ENCODE data around the gene ZDHHC11. TPM values are rescaled to one million over a fixed set of nuclear protein-coding genes. Genes with fewer than 3 reads are reported as not detected.

ZDHHC11 gene
- total RNA-seq, 4 donors from 2014 or later: 1.1 to 7.0 (median 3.3) TPM

DNA sequence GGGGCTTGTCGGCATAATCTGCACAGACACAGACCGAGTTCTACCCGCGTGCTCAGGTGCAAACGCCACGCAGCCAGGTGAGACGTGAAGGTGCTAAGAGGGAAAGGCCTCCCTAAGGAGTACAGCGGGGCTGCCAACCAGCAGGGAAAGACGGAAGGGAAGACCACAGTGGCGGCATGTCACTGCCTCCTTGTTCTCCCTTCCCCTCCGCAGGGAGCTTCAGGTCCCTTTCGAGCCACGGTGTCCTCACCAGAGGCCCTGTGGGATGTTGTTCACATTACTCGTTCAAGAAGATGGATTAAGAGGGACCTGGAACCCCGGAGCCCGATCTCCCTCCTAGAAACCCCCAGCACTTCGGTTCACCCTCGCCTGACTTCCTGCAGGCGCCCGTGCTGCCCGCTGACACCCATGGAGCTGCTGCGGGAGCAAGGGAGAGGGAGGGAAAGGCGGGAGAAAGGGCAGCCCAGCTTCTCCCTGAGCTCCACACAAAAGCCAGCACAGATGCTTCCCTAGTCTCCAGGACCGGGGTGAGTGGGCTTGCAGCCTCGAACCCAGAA is 41.1 kb upstream of the ZDHHC11 start:
- intact Hi-C loops (cut with DNase I): no loop called here
- Histone ChIP-seq H3K4me3 (peak overlapping the region; percentile 64 to 92 (median 83)), H3K9me3 (no peaks in the 10 kb centered on the region), H3K27ac (peak overlapping the region; percentile 77 to 97 (median 92)), H3K36me3 (peaks cover 0 to 46% (median 13%) of the 10 kb centered on the region in 3 donors), H3K27me3 (no peaks in the 10 kb centered on the region), H3K4me1 (peaks cover 17 to 33% (median 20%) of the 10 kb centered on the region in 3 donors)
- no peak for DNase-seq
- 15% methylated on average over 19 of the region's 25 CpGs; no CpG with 5 or more reads in 1 of the 2 donors for WGBS, 2 donors
- no peak for TF ChIP-seq POLR2A (IDR thresholded peaks at IDR 0.05)

DNA sequence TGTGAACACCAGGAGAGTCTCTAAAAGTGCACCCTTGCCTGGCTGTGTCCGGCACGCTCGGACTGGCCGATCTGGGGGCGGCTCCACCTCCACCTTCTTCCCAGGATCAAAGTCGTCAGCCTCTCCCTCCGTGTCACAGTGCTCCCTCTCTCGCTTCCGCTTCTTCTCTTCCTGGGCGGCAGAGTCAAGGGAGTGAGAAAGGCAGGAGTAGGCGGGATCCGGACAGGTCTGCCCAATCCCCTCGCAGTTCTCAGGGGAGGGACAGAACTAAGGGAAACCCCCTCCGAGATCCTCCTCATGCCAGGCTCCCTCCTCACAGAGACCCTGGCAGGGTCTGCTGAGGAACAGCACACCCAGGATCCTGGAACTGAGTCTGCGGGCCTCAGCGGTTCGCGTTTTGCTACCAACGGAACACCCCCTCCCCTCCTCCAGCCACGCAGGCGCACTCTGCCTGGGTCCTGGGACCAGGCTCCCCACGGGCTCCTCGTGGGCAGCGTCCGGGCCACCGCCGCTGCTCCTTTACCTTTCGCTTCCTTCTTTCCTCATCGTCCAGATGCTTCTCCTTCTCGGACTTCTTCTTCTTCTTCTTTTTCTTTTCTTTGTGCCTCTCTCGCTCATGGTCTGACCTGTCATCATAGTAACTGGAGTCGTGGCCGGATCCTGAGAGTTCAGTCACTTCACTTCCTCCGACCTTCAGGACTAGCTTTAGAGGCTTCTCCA is 40.5 kb upstream of the ZDHHC11 start:
- WGBS, 2 donors: 61 to 79% methylated on average over 22 to 23 of the region's 34 CpGs
- H3K4me3 ChIP-seq: peak overlapping the region; percentile 64 to 92 (median 83)

DNA sequence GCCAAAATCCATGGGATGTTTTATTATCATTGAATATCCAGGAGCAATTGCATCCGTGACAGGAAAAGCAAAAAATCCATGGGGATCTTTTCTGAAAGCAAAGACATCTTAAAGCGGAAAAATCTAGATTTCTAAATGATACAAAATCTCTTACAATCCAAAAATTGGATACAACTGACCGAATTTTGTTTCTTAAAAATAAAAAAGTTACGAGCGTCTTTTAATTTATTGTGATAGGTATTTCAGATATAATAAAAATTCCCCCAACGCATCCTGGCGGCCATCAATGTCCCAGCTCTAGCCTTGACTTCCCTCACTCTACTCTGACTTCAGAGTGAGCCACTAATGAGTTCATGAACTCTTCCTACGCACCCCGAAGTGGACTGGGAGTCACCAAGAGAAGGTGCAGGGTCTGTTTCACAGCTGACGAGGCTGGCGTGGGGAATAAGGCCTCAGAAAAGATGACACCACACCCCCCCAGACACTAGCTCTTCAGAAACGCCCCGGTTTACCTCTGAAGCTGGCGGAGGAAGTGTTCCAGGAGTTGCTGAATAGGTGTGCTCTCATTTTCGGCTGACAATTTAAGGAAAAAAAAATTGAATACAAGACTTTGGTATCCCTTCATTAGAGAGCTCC is 38.4 kb upstream of the ZDHHC11 start:
- 90 to 95% methylated on average over 9 to 11 of the region's 15 CpGs for WGBS, 2 donors
- Histone ChIP-seq H3K4me1 (peaks cover 17 to 33% (median 20%) of the 10 kb centered on the region in 3 donors), H3K9me3 (no peaks in the 10 kb centered on the region), H3K36me3 (peaks cover 5 to 73% (median 32%) of the 10 kb centered on the region in 3 donors), H3K27ac (no peak overlapping the region), H3K4me3 (no peak overlapping the region), H3K27me3 (no peaks in the 10 kb centered on the region)
- intact Hi-C loops (cut with DNase I): no loop called here
- DNase-seq: no peak
- TF ChIP-seq, protein P1, sequence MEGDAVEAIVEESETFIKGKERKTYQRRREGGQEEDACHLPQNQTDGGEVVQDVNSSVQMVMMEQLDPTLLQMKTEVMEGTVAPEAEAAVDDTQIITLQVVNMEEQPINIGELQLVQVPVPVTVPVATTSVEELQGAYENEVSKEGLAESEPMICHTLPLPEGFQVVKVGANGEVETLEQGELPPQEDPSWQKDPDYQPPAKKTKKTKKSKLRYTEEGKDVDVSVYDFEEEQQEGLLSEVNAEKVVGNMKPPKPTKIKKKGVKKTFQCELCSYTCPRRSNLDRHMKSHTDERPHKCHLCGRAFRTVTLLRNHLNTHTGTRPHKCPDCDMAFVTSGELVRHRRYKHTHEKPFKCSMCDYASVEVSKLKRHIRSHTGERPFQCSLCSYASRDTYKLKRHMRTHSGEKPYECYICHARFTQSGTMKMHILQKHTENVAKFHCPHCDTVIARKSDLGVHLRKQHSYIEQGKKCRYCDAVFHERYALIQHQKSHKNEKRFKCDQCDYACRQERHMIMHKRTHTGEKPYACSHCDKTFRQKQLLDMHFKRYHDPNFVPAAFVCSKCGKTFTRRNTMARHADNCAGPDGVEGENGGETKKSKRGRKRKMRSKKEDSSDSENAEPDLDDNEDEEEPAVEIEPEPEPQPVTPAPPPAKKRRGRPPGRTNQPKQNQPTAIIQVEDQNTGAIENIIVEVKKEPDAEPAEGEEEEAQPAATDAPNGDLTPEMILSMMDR (IDR thresholded peaks at IDR 0.05): no peak
- no peak for TF ChIP-seq POLR2A (IDR thresholded peaks at IDR 0.05)

More for the DNA sequence above, 40.5 kb upstream of the ZDHHC11 start:
- Histone ChIP-seq H3K36me3 (peaks cover 0 to 52% (median 19%) of the 10 kb centered on the region in 3 donors), H3K4me1 (peaks cover 17 to 33% (median 20%) of the 10 kb centered on the region in 3 donors), H3K27me3 (no peaks in the 10 kb centered on the region), H3K9me3 (no peaks in the 10 kb centered on the region), H3K27ac (peak overlapping the region; percentile 77 to 97 (median 92))
- DNase-seq: no peak
- intact Hi-C loops (cut with DNase I): no loop called here
- TF ChIP-seq, protein P1 (IDR thresholded peaks at IDR 0.05): no peak
- TF ChIP-seq POLR2A (IDR thresholded peaks at IDR 0.05): no peak

DNA sequence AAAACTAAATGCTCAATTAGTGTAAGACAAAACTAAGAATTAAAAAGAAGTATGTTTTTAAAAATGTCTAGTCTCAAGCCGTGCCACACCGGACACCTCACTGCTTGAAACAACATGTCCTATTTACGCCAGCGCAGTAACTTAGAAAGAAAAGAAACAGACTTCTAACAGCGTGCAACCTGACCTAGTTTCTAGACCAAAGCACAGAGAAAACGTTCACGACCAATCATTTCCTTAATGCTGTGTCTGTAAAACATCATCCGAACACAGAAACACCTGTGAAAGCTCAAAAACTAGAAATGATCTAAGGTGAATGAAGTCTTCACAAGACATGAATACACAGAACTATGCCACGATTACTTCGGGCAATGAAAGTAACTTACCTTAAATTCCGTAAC is 37.9 kb upstream of the ZDHHC11 start:
- Histone ChIP-seq H3K27me3 (no peaks in the 10 kb centered on the region), H3K27ac (no peak overlapping the region), H3K4me1 (peaks cover 15 to 29% (median 19%) of the 10 kb centered on the region in 3 donors), H3K4me3 (no peak overlapping the region), H3K9me3 (no peaks in the 10 kb centered on the region), H3K36me3 (peaks cover 8 to 79% (median 36%) of the 10 kb centered on the region in 3 donors)
- DNase-seq: no peak
- 91 to 92% methylated on average over 11 of the region's 11 CpGs for WGBS, 2 donors
- intact Hi-C loops (cut with DNase I): no loop called here
- no peak for TF ChIP-seq POLR2A (IDR thresholded peaks at IDR 0.05)
- TF ChIP-seq, protein P1 (IDR thresholded peaks at IDR 0.05): no peak

DNA sequence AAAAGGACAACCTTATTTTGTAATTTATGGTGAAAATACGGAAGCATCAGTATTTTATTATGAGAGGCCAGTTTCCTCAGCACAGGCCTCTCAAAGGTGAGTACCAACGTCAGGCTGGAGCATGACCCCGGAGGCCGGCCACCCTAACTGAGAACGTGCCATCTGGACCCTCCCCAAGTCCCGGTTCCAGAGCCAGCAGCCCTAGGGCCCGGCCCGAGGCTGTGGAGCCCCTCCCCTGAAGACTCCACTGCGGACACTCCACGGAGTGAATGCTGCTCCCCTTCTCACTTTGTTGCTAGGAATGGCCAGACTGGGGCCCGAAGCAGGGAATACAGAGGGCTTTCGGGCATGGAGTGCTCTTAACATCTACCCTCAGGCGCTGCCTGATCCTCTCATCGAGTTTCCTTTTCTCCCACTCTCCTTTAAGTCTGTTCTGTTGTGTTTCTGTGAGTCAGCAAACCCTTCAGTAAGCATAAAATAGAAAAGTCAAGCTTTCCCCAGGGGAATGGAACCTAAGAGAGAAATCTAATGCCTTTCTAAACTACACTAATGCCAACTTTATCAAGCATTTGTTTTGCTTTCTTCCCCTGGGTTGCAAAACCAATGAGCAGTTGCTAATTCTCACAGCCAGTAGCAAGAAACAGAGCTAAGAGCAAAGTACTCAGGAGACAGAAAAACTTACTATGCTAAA is 37.3 kb upstream of the ZDHHC11 start:
- WGBS, 2 donors: 86 to 97% methylated on average over 5 to 9 of the region's 14 CpGs
- intact Hi-C loops (cut with DNase I): no loop called here
- Histone ChIP-seq H3K4me3 (no peak overlapping the region), H3K27ac (no peak overlapping the region), H3K4me1 (peaks cover 10 to 24% (median 14%) of the 10 kb centered on the region in 3 donors), H3K27me3 (no peaks in the 10 kb centered on the region), H3K36me3 (peaks cover 14 to 84% (median 39%) of the 10 kb centered on the region in 3 donors), H3K9me3 (no peaks in the 10 kb centered on the region)
- no peak for DNase-seq
- TF ChIP-seq, protein P1 (IDR thresholded peaks at IDR 0.05): no peak
- TF ChIP-seq POLR2A (IDR thresholded peaks at IDR 0.05): no peak

Data from esophagus squamous epithelium (tissue), 5 donors.